GM12875 (cell line): ENCODE results near the gene THUMPD1.
"Not testable (repeated sequence)": the region's sequence is repeated elsewhere in the genome, so short reads cannot be mapped to it uniquely, and the experiment has no call there.

ENCODE experiments used
- H3K4me3 ChIP-seq: one replicate; pipeline ENCODE4 v1.5.1; 2011; ENCODE audit warnings: low read depth, low read length, control low read depth
- TF ChIP-seq, protein P1 (sequence below): IDR thresholded peaks from 2 replicates; pipeline ENCODE4 v1.5.1; 2011; ENCODE audit warnings: low read depth, mild to moderate bottlenecking, control low read depth, inconsistent platforms, low read length, moderate library complexity, borderline replicate concordance; ENCODE audit not compliant: insufficient read depth

The THUMPD1 gene

DNA sequence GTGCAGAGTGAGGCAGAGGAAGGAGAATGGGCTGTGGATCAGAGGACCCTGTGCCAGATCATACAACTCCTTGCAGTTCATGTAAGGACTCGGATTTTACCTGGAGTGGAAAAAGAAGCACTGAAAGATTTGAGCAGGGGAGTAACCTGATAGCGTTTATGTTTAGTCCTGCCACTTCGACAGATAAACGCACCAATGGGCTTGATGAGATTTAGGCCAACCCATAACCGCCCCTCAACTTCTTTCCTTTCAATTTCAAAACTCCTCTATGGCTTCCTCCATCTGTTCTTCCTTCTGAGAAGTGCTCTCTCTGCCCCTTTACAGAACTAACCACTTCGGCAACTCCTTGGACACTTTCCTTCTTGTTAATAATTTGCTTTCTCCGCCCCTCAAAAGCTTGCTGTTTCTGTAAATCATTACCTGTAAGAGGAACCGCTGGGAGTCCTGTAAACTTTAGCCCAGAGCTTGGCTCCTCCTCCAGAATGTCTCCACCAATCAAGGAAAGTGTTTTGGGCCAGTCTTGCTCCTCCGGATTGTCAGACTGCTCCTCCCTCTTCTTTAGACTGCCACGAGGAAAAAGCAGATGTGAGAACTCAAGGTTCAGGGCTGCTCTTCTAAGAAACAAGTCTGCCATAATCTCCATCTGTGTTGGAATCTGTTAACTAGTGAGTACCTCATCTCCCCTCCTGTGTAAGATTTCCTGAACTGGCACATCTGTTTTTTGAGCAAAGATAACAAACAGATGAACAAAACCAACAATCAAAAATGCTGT, 22.0 kb upstream of the THUMPD1 start, which contains the start of gene ACSM3:
TSS of gene ACSM3 (plus strand) at position 554 of the 772 bp plus-strand sequence. CDS start 6,021 bp downstream, outside the sequence.
- H3K4me3 ChIP-seq = peak within 1 kb of the TSS; percentile 18
- TF ChIP-seq, protein P1, sequence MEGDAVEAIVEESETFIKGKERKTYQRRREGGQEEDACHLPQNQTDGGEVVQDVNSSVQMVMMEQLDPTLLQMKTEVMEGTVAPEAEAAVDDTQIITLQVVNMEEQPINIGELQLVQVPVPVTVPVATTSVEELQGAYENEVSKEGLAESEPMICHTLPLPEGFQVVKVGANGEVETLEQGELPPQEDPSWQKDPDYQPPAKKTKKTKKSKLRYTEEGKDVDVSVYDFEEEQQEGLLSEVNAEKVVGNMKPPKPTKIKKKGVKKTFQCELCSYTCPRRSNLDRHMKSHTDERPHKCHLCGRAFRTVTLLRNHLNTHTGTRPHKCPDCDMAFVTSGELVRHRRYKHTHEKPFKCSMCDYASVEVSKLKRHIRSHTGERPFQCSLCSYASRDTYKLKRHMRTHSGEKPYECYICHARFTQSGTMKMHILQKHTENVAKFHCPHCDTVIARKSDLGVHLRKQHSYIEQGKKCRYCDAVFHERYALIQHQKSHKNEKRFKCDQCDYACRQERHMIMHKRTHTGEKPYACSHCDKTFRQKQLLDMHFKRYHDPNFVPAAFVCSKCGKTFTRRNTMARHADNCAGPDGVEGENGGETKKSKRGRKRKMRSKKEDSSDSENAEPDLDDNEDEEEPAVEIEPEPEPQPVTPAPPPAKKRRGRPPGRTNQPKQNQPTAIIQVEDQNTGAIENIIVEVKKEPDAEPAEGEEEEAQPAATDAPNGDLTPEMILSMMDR = no peak

DNA sequence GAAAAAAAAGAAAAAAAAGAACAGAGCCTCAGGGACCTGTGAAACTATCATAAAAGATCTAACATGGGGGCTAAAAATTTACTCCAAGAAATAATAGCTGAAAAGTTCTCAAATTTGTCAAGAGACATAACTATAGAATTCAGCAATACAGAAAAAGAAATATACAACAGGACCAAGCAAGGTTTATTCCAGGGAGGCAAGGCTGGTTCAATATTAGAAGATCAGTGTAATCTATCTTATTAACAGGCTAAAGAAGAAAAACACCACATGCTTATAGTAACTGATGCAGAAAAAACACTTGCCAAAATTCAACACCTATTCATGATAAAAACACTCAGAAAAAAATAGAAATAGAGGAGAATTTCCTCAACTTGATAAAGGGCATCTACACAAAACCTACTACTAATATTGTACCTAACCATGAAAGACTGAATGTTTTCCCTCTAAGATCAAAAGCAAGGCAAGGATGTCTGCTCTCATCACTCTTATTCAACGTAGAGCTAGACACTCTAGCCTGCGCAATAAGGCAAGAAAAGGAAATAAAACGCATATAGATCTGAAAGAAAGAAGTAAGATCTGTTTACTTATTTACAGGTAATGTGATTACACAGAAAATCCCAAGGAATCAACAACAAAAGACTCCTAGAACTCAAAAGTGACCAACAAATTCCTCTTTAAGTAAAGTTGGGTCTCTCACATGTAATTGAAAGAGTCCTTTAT, 20.9 kb upstream of the THUMPD1 start:
- no peak overlapping the region for H3K4me3 ChIP-seq

DNA sequence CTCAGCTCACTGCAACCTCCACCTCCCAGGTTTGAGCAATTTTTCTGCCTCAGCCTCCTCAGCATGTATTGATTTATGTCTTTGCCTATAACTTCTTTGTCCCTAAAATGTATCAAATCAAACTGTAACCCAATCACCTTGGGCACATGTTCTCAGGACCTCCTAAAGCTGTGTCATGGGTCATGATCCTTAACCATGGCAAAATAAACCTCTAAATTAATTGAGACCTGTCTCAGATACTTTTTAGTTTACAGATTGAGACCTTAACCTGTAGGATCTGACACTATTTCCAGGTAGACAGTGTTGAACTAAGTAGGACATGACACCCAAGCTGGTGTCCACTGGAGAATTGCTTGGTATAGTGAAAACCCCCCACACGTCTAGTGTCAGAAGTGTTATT, 19.6 kb upstream of the THUMPD1 start:
- no peak overlapping the region for H3K4me3 ChIP-seq
- TF ChIP-seq, protein P1 = no peak

More for the DNA sequence above, 20.9 kb upstream of the THUMPD1 start:
- TF ChIP-seq, protein P1 = no peak

- TF ChIP-seq, protein P1 = no peak
- no peak overlapping the region for H3K4me3 ChIP-seq
Observed at GRCh38 chr16:20760346-20760745, 18.7 kb upstream of the THUMPD1 start.

GRCh38 chr16:20755799-20756198, 14.2 kb upstream of the THUMPD1 start:
- H3K4me3 ChIP-seq = not testable (repeated sequence)

GRCh38 chr16:20755238-20755637, 13.6 kb upstream of the THUMPD1 start:
- no peak overlapping the region for H3K4me3 ChIP-seq
- TF ChIP-seq, protein P1 = no peak

DNA sequence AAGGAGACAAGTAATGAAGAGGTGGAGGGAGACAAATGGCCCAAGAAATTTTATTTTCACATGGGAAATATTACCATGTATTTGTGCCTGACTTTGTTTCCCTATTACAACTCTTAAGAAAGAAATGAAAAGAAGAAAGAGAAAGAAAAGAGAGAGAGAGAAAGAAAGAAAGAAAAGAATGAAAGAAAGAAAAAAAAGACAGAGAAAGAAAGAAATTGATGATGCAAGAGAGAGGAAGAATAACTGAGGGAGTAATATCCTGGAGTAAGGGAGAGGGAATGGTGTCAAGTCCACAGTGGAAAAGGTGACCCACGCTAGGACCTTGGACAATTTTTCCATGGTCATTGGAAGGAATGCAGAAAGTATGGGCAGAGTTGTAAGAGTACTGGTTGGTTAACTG, 12.1 kb upstream of the THUMPD1 start:
- TF ChIP-seq, protein P1 = no peak

More for the DNA sequence above, 12.1 kb upstream of the THUMPD1 start:
- H3K4me3 ChIP-seq = no peak overlapping the region
